Middle frontal gyrus (tissue), 1 donor: ENCODE measurements around the gene GCFC2.
A peak's percentile ranks its signal among the peaks of the same experiment; 100 is the strongest.
"Not testable (repeated sequence)": the region's sequence is repeated elsewhere in the genome, so short reads cannot be mapped to it uniquely, and the experiment has no call there.

Experiments used
- DNase-seq: peaks from one replicate; pipeline ENCODE4 v3.0.0-alpha.2; 2015; ENCODE audit warnings: low spot score; ENCODE audit errors: extremely low spot score

The GCFC2 gene

GRCh38 chr2:75680402-75680801, 30.3 kb downstream of the GCFC2 start:
- DNase-seq, result no peak

GRCh38 chr2:75679556-75679955, 31.2 kb downstream of the GCFC2 start:
- DNase-seq, result no peak

DNA sequence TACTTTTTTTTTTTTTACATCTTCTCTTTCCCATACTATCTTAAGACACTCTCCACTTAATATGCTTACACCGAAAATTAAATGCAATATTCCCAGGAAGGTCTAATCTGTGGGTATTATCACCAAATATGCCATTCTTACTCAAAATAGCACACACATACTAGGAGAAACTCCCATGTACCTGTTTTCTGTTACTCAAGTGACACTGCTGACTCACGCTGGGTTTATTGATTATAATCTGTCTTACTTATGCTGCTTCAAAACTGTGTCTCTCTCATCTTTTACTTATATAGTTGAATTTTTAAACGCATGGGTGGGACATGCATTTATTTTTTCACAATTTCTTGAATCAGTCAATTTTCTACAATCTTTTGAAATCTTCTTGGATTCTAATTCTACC, 34.3 kb downstream of the GCFC2 start:
- no peak for DNase-seq

GRCh38 chr2:75675908-75676307, 34.8 kb downstream of the GCFC2 start:
- DNase-seq, result no peak

DNA sequence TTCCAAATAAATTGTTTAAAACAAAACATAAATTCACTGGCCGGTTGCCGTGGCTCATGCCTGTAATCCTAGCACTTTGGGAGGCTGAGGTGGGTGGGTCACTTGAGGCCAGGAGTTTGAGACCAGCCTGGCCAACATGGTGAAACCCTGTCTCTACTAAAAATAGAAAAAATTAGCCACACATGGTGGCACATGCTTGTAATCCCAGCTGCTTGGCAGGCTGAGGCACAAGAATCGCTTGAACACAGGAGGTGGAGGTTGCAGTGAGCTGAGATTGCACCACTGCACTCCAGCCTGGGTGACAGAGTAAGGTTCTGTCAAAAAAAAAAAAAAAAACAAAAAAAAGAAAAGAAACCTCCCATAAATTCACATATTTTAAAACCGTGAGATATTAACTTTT, 35.3 kb downstream of the GCFC2 start:
- not testable (repeated sequence) for DNase-seq

DNA sequence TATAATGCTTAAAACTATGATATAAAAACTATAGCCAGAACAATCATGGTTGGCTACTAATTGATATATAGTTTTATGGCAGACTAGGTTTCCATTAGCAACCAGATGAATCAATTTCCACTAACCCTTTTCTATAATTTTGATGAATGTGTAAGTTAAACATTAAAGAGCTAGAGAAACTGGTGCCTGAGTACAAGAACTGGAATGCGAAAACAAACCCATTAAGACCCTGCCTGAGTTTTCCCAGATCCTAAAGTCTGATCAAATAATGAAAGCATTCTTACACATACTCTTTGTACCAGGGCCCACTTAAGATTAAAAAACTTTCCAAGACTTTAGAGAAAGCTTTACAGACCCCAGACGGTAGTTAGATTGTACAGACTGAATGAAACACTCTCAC, 42.8 kb downstream of the GCFC2 start:
- no peak for DNase-seq

GRCh38 chr2:75666911-75667310, 43.8 kb downstream of the GCFC2 start:
- DNase-seq, result no peak

- no peak for DNase-seq
Measured at GRCh38 chr2:75657798-75658197, 52.9 kb downstream of the GCFC2 start.

DNA sequence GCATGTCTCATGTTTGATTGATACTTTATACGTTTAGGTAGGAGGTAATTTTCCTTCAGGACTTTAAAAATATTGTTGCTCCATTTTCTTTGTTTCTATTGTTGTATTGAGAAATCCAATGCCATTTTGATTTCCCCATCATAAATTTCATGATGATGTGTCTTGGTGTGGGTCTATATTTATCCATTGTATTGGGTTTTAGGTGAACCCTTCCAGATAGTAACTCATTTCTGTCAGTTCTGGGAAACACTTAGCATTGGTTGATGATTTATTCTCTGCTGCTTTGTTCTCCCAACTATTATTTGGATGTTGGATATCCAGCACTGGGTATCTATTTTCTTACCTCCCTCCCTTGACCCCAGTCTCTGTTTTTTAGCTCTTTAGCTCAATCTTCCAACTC, 54.2 kb downstream of the GCFC2 start:
- no peak for DNase-seq

- DNase-seq, result no peak
Measured at GRCh38 chr2:75655861-75656260, 54.9 kb downstream of the GCFC2 start.

DNA sequence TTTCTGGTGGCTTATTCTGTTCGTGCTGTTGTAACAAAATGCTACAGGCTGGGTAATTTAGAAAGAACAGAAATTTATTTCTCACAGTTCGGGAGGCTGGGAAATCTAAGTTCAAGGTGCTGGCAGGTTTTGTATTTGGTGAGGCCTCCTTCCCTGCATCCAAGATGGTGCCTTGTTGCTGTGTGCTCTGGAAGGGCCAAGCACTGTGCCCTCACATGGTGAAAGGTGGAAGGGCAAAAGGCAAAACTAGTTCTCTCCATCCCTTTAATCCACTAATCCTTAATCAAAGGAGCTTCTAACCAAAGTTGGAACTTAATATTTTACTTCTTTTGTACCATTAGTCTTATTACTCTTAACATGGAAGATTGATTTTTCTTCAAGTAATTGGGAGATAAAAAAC, 56.7 kb downstream of the GCFC2 start:
- no peak for DNase-seq

GRCh38 chr2:75647771-75648170, 62.9 kb downstream of the GCFC2 start:
- no peak for DNase-seq

DNA sequence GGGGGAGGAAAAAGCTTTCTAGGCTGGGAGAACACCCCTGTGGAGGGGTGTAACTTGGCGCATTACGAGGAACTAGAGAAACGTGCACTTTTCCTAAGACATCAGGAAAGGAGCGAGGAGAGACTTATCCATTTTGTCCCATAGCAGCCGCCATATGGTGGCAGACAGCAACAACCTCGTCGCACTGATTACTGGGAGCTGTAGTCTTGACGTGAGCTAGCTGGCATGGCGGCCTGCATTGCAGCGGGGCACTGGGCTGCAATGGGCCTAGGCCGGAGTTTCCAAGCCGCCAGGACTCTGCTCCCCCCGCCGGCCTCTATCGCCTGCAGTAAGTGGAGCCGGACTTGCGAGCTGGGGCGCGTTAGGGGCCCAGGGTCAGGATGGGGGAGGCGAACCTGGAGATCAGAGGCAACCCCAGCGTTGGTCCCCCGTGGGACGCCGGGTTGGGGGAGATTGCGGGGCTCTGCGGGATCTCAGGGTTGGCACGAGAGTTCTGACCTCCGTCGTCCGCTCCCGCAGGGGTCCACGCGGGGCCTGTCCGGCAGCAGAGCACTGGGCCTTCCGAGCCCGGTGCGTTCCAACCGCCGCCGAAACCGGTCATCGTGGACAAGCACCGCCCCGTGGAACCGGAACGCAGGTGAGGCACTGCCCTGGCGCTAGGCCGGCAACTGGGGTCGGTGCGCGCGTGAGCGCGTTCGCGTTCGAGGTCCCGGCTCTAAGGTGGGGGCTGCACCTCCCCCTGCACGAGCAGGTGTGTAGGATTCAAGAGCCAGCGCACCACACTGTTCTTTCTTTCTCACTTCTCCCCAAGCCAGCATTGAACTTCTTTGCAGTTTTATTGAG, 63.9 kb downstream of the GCFC2 start, which contains the start of gene MRPL19:
TSS of gene MRPL19 (plus strand) at position 201 of the 843 bp plus-strand sequence. CDS start at position 226, 25 bp downstream.
- DNase-seq, result peak; percentile 87

GRCh38 chr2:75646090-75646582, 64.6 kb downstream of the GCFC2 start:
- DNase-seq, result no peak

DNA sequence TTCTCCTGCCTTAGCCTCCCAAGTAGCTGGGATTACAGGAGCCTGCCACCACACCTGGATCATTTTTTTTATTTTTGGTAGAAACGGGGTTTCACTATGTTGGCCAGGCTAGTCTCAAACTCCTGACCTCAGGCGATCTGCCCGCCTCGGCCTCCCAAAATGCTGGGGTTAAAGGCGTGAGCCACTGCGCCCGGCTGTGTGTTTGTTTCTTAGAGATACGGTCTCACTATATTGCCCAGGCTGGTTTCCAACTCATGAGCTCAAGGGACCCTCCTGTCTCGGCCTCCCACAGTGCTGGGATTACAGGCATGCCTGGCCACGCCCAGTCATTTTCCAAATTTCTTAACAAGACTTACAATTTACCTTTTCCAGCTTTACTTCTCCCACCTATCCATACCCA, 65.1 kb downstream of the GCFC2 start:
- DNase-seq, result no peak

DNA sequence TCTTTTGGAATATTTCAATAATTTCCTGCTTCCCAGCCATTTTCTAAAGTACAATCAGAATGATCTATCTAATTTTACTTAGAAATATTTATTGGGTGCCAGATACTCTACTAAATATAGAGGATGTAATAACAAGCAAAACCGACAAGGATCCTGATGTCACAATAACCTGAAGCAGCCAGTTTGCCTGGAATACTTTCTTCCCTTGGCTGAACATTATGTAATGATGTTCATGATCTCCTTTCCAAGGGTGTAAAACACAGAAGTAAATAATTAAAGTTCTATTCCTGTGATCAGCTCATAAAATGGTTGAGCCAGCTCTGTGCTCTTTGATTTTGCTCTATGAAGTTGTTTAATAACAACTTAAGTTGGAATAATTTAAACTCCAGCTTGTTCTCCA, 66.7 kb downstream of the GCFC2 start:
- no peak for DNase-seq

DNA sequence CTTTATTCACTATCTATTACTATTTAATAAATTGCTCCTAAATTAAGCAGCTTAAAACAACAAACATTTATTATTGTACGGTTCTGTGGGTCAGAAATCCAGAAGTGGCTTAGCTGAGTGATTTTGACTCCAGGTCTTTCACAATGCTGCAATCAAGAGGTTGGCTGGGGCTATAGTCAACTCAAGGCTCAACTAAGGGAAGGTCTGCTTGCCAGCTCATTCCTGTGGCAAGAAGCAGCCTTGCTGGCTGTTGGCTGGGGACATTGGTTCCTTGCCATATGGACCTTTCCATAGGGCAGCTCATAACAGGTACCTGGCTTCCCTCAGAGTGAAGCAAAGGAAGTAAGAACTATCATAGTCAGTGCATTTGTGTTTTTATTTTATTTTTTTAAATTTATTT, 69.1 kb downstream of the GCFC2 start:
- DNase-seq, result no peak

GRCh38 chr2:75640621-75641121, 70.0 kb downstream of the GCFC2 start:
- DNase-seq, result peak; percentile 53

- DNase-seq, result no peak
Measured at GRCh38 chr2:75637568-75637967, 73.1 kb downstream of the GCFC2 start.

DNA sequence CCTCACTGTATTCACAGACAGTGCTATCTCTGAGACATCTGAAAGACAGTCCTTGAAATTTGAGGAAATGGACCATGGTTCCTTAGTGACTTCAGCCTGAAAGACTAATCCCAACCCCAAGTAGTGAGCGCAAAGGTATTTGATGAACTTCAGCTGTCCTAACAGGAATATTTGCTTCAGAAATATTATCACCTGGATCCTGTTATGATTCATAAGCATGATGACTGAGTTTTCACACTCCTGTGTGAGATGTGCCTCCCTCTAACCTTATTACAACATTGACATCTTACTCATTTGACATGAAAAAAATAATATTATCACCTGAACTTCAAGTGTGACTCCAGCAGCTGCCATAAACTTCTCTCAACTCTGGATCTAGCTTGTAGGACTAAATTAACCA, 75.8 kb downstream of the GCFC2 start:
- no peak for DNase-seq

GRCh38 chr2:75633620-75634019, 77.1 kb downstream of the GCFC2 start:
- no peak for DNase-seq

DNA sequence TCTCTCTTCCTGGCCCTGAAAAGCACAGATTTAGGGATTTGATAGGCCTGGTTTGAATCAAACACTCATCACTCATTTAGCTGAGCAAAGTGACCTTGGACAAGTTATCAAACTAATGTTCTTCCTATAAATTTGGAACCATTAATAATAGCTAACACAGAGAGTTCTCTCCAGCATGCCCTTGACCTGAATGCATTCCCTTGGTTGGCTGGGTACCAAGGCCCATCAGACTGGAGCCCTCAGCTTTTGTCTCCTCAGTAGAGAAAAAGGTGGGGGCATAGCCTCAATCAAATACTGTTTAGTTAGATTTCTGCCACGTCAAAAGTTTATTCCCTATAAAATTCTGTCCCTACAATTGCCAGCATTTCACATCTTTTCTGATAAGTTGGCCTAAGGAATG, 77.9 kb downstream of the GCFC2 start:
- DNase-seq, result no peak
